RPMI8226 (cell line): ENCODE results near the gene C4orf50.

Source experiments
- DNase-seq: peaks from one replicate; pipeline ENCODE4 v3.0.0-alpha.2; 2015

Gene C4orf50

DNA sequence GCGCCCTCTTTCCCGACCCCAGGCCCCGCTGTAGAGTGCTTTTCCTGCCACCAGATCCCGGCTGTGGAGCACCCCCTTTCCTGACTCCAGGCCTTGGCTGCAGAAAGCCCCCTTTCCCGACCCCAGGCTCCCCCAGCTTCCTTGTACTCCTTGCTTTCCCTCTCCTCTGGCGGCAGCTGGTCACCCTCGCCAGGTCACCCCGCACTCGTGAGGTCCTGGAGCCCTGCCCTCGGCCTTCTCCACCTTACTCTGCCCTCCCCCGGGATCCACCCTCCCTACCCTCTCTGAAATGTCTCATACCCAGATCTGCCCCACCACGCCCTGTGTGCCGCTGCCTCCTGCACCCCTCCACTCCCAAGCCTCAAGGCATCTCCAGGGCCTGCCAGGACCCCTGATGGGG is 25.0 kb upstream of the C4orf50 start:
- no peak for DNase-seq

DNA sequence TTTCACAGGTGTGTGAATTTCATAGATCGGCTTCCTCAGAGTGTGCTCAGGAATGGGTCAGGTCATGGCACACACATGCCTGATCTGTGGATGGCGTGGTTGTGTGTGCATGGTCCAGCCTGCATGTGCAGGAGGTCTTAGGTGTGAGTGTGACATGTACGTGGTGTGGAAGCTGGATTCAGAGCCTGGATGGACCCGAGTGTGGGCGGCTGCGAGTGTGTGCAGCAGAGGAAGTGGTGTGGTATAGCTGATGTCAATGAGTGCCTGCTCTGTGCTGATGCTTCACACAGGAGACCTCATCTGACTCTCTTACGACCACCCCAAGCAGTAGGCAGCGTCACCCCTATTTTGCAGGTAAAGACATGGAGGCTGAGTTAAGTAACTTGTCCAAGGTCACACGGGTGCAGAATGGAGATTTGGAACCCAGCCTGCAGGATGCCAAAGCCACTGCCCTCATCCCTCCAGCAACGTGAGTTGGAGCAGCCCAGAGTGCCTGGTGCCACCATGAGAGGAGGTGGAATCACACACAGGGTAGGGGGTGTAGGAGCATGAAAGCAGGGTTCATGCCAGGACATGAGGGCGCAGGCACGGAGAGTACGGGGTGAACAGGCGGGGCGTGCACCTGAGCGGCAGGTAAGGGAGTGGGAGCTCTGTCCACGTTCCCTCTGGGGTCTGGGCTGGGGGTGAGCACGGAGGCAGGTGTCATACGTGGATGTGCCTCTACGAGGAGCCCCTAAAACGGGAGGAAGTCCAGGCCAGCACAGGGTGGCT is 24.2 kb upstream of the C4orf50 start:
- DNase-seq, result no peak

DNA sequence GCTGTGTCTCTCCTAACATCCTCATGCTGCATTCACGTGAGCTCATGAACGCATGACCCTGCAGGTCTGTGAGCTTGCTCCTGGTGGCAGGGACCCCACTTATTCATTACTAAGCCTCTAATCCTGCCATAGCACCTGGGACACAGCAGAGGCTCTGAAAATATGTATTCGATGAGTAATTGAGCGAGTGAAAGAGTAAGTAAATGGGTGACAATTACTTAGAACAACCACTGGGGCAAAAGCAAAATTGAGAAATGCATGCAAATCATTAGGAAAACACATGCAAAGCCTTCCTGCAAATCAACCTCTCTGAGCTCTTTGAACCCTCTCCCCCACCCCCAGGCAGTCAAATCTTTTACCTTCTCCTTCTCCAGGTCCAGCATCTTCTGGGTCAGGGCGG is 23.6 kb upstream of the C4orf50 start:
- no peak for DNase-seq

DNA sequence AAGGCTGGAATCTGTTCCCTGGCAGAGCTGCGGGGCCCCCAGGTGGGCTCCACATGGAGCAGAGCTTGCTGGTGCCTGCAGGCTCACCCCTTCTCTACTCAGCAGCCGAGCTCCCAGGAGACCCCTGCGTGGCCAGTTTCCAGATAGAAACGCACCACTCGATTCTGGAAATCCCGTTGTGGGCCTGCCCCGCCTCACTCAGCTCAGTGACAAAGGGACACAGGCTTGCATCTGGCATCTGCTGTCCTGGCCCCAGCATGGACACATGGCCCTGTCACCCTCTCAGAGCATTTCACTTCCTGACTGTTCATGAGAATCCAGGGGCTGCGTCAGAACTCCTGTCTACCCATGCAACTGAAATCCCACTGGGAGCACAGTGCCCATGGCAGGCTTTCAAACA is 20.5 kb upstream of the C4orf50 start:
- no peak for DNase-seq

DNA sequence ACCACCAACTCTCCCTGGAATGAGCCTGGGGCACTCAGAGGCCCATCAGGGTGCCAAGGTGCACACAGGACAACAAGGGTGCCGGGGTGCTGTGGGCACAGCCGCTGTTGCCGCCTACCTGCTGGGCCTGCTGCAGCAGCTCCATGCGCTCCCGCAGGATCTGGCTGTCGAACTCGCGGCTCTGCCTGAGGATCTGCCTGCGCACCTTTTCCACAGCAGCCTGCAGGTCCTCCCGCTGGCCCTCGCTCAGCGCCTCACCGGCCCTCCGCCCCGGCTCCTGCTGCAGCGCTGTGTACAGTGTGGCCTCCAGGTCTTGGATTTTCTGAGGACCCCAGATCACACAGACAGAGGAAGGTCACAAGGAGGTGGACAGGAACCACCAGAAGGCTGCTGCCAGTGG is 17.6 kb upstream of the C4orf50 start:
- DNase-seq, result no peak

DNA sequence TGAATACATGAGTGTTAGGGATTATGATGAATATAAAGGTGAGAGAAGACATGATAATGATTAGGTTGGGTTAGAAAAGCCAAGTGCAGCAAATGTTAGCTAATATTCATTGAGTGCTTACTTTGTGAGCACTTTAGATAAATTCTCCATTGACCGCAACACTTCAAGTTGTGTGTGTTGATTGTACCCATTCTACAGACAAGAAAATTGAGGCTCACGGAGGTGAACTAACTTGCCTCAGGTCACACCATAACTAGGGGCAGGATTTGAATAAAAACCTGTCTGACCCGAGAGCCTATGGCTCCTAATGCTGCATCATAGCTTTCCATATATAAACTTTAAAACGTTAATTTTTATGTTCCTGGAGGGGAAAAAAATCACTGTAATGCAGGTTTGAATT is 15.2 kb upstream of the C4orf50 start:
- no peak for DNase-seq

DNA sequence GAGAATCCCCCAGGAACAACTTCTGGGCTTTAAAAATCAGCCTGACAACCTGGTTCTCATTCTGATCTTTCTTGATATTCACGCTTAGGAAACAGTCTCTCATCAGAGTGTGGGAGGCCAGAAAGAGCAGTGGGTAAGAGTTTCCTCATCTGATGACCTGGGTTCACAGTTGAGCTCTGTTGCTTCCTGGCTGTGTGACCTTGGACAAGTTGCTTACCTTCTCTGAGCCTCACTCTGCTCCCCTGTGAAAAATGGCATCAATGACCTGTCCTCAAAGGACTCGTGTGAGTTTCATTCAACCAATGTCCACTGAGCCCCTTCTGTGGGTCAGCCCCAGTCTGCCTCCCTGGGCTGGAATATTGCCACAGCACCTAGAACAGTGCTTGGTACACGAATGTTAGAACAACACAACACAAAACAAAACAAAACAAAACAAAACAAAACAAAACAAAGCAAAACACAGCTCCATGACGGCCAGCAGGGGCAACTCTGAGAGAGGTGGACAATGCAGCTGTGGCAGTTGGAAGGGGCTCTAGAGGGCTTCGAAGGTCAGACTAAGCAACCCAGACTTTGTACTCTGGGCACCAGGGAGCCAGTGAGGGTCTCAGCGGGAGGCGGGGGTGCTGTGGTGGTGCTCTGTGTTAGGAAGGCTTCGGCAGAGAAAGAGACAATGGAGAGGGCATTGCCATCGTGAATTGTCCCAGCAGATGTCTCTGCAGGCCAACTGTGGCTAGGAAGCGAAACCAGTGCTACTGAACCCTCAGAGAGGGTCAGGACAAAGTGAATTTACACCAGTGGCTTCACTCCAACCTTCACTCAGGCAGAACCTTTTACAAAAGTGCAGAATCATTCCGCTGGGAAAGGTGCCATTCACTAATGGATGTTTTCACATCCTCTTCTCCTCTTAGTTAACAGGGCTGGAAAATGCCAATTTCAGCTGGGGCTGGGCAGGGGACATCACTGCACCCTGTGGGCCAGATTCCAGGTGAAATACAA is 14.3 kb upstream of the C4orf50 start:
- peak; percentile 91 for DNase-seq

DNA sequence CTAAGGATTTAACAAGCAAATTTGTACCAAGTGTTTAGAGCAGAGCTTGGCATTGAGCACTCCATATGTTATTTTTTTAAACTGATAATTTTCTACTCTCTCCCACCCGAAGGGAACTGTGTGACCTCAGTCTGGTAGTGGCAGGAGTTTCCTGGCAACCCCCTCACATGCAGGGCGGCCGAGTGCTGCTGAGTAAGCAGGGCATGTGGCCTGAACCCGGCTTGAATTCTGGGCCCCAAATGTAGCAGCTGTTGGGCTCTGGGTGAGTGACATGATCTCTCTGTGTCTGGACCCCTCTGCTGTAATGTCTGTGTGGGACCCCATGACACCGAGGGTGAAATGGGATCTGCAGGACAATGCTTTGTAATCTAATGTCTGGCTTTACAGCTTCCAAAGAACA is 13.6 kb upstream of the C4orf50 start:
- peak; percentile 82 for DNase-seq

DNA sequence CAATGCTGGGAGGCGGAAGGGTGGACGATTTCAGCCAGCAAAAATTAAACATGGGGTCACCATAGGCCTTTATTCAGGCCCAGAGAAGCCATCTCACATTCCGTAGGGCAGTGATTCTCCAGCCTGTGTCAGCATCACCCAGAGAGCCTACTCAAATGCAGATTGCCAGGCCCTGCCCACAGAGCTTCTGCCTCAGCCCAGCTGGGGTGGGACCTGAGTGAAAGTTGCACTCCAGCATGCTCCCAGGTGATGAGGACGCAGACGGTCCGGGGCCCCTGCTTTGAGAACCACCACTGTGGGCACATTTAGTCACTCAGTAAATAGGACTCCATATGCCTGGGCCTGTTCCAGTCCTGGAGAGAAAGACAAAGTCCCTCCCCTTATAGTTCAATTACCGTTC is 12.4 kb upstream of the C4orf50 start:
- no peak for DNase-seq

DNA sequence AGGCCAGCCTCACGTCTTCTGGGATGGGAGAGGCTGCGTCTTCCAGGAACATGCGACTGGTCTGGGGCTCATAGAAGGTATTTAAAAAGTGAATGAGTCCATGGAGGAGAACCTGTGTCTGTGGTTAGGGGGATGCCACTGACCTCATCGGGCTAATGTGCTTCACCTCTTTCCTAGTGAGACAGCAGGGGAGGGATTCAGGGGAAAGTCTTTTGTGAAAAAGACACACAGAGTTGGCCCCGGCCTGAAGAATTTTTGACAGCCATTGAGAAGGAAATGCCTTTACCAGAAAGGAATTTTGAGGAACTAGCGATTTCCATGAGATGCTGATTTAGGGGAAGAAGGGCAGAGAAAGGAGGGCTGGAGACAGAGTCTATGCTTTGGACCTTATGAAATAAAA is 11.0 kb upstream of the C4orf50 start:
- DNase-seq, result no peak

DNA sequence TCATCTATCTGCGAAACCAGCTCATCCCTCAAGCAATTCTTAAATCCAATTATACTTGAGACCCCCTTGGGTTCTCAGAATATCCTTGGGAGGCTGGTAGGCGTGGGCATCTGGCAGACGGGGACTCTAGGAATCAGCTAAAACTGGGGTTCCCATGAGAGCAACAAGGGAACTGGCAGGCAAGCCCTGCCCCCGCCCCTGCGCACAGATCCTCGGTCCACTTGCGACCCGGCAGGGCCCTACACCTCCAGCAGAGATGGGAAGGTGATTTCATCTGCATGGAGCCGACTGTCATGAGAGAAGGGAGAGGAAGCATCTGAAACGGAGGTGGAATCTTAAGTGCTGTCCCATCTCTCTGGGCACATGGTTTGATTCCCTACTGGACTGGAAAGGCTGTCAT is 9.9 kb upstream of the C4orf50 start:
- no peak for DNase-seq

DNA sequence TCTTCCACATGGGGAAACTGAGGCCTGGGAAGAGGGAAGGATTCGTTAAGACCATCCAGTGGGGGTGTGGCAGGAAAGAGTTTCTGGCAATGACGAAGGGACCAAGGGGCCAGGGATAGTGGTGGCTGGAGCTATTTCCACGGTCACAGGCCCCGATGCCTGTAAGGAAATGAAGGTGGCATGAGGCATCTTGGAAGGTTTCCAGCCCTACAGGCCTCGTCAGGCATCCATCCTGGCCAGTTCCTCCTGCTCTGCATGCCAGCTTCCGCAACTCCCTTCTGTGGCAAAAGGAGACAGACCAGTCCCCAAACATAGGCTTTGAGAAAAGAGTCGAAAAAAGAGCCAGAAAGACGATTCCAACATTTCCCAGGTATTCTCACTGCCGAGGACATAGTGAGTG is 9.2 kb upstream of the C4orf50 start:
- DNase-seq, result no peak

DNA sequence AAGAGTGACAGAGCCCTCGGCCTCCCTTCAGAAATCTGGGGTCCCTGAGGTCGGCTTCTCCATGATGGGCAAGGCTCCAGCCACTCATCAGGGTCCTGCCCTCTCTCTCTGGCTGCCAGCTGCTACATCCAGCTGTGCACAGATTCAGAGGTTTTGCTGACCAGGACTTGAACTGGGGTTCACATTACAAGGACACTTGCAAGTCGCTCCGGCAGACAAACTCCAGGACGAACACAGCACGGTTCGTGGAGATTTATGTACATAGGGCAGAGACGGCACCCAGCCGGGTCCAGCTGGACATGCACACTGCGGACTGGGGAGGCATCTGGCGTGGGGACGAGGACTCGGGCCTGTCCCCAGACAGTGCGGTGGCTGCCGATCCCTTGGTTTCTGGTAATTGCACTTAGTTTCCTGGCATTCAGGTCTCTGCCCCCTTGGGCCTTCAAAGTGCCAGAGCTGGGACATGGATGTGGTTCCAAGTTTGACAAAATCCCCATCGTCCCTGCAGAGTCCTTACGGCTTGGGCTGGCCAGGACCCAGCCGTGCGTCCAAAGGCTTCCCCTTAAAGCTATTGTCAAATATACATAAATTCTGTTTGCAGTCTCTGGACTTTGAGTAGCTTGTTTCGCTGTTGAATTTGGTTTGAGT is 6.2 kb upstream of the C4orf50 start:
- no peak for DNase-seq

DNA sequence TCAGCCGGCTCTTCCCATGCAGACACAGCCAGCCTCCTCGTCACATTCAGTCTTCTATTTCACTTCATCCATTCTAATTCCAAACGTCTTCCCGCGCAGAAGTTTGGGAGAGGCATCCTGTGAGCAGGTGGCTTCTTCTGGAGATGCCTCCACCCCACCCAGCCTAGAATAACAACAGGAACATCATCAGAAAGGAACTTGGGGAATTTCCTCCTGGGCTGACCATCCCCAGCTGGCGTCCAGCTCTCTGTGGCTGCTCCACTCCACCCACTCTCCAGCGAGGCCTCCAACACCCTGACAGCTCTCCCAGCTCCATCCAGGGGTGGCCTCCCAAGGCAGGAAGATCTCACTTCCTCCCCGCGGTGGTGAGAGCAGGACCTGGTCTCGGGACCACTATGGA is 5.5 kb upstream of the C4orf50 start:
- DNase-seq, result no peak

DNA sequence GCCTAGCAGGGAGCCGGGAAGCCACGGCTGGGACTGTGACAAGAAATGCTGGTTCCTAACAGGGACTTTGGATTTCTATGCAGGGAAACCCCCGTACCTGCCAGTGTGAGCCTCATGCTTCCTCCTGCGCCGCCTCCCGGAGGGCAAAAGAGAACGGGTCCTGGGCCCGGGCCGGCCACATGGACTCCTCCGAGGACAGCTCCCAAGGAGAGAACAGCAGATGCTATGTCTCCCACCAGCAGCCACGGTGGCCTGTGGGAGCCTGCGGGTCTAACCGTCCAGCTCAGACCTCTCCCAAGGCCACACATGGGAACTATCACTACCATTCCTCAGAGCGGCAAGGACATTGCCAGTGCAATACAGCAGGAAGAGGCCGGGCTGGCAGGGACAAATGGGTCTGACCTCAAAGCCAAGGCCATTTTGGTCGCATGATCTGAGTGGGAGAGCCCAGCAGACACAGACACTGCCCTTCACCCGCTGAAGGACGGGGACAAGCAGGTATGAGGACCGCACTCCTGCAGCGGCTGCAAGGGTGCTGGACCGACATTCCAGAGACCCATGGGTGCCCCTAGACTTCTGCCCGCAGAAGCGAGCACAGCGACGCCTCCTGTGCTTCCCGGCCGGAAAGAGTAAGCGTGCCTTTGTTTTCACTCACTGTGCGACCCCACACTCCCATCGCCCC is 4.5 kb upstream of the C4orf50 start:
- DNase-seq, result no peak

DNA sequence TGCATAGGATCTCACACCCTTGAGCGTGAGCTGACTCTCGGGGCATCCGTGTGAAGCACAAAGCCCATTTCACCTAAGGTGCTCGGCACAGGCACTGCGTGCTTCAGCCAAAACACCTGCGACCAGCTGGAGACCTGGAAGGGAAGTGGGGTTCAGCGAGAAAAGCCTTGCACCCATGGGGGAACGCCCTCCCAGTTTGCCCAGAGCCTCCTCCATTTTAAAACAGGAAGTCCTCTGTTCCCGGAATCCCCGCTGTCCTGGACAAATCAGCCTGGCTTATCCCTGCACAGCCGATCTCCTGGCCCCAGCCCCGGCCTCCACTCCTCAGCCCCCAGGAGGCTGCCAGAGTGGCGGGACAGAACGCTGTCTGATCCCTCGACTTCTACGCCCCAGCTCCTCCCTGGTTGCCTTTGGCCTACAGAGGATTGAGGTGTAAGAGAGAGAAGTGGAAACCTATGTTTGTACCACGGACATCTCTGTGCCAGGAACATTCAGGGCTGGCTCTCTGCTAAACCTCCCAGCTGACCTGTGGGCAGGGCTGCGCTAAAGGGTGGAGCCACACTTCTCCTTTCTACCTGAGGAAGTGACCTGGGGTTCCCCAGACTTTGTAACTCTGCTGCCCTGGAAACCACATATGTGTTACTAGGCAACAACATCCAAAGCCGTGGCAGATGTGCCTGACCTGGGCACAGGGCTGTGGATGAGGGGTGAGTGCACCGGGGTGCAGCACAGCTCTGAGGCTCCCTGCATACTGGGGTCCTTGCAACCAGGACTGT is 3.8 kb upstream of the C4orf50 start:
- DNase-seq, result peak; percentile 59

DNA sequence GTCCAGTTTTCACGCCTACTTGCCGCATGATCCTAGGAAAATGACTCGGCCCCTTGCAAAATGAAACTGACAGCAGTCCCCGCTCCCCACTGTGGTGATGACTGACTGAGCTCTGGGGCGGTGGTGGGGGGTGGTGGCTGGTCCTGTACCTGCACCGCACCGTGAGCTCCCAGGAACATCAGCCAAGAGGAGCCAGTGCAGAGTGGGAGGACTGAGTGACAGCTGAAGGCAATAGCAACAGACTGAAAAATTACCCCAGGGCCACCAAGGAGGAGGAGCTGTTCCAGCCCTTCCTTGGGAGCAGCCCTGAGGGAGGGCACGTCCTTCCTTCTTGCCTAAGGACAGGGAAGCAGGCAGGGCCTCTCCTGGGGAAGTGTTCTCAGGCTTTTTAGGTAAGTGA is 2.4 kb upstream of the C4orf50 start:
- DNase-seq, result no peak

DNA sequence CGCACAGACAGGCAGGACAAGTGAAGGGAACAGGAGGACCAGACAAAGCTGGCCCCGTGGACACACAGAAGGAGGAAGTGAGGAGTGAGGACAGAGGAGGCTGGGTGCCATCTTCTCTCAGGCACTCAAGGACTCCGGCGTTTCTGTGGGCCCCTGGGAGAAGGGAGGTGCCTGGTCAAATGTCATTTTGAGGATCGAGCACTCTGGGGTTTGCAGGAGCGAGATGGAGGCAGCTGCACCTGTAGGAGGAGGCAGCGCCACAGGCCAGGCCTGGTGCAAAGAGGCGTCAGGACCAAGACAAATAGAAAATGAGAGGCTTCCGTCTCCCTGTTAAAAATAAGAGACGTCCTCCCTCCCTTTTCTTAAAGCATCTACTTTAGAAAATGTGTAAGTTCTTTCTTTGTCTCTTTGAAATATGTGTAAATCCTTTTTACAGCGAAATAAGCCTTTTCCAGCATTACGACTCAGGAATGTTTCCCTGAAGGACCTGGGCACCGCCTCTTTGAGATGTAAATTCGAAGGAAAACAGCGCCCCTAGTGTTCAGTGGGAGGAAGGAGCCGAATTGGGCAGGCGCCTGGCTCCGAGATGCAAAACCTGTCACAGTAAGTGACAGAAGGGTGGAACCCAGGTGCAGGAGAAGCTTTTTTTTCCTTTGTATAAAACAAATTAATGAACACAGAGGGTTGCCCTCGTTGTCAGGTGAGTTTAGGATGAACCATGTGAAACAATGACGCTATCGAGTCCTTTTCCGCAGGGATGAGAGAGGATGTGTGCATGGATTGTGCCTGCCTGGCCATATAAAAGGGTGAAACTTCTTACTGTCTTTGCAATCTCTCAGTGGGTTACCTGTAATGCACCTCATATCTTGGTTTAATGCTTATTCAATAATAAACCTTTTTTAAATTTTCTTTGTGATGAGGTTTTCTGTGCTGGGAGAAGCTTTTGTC is 1.4 kb upstream of the C4orf50 start:
- DNase-seq, result peak; percentile 73

DNA sequence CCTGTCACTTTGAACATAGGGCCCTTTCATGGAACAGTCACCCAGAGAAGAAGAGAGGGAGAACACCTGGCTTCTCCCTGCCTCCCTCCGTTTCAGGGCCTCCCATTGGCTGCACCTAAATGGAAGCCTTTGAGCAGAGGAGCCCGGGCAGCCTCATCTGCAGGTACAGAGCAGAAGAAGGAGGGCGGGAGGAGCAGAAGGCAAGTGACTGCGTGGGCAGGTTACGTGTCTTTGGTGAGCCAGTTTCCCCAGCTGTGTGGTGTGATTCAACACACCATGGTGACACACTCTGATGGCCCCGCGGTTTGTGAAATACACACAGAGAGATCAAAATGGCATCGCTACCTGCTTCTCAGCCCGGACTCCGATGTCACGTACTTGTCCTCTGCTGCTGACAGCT is 431 bp downstream of the C4orf50 start:
- DNase-seq, result no peak

DNA sequence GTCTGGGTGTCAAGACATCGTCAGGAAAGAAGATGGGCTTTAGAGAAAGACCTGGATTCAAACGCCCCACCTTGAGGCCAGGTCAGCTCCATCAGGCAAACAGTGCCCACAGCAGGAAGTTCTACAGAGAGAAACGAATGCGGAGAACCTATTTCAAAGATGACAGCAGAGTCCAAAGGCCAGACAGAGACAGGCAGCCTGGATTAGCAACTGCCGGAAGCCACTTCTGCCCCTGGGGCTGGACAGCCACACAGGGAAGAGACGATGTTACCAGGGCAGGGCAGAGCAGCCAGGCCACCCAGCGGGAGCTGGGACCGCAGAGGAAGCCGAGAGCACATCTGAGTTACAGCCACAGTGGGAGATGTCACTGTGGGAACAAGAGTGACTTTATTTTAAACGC is 1.2 kb downstream of the C4orf50 start:
- no peak for DNase-seq

DNA sequence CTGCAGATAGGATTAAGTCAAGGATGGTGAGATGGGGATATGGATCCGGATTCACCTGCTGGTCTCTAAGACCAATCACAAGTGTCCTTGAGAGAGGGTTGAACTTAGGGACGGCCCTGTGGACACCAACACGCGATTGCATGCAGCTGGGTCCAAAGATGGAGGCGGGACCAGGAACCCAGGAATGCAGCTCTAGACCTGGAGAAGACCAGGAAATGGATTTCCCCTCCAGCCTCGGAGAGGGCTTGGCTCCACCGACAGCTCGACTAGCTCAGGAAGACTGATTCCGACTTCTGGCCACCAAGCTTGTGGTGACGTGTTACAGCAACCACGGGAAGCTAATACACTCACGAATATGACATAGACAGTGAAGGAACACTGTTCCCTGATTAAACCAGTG is 4.7 kb downstream of the C4orf50 start:
- DNase-seq, result no peak
